Body of pancreas (tissue), 4 donors: Measurements from ENCODE around the gene MEGF10. TPM values are rescaled to one million over a fixed set of nuclear protein-coding genes. Genes with fewer than 3 reads are reported as not detected.

ENCODE experiments used
- ATAC-seq: fragments of 150-250 bp; one replicate; pipeline ENCODE4 v1.9.1; 2016
- DNase-seq, 4 donors: peaks; one replicate each; pipeline ENCODE4 v3.0.0-alpha.2; 2019
- H3K27ac ChIP-seq, 4 donors: fragments of 200-600 bp; sonication (generic); 1 replicate in 3 of 4; 2 replicates in 1 of 4; pipeline versions ENCODE4 v1.5.1 to v1.6.1; 2016 to 2019; ENCODE audit warnings: mild to moderate bottlenecking in 1 of 4, mixed read lengths in 1 of 4, moderate library complexity in 1 of 4
- H3K27me3 ChIP-seq, 2 donors: fragments of 200-600 bp; sonication (generic); one replicate each; pipeline ENCODE4 v1.6.0; 2016; ENCODE audit warnings: mild to moderate bottlenecking in 1 of 2
- H3K36me3 ChIP-seq, 2 donors: fragments of 200-600 bp; sonication (generic); replicated peaks in 1 of 2; 2 replicates each; pipeline ENCODE4 v1.5.1; 2016; ENCODE audit warnings: low read depth in 2 of 2; ENCODE audit not compliant: insufficient read depth in 1 of 2
- H3K4me1 ChIP-seq: fragments of 200-600 bp; sonication (generic); one replicate; pipeline ENCODE4 v1.6.0; 2016
- H3K4me3 ChIP-seq, 2 donors: fragments of 200-600 bp; sonication (generic); 1 replicate in 1 of 2; 2 replicates in 1 of 2; pipeline ENCODE4 v1.5.1; 2016 to 2019
- H3K9me3 ChIP-seq, 3 donors: fragments of 200-600 bp; sonication (generic); 1 replicate in 2 of 3; 2 replicates in 1 of 3; pipeline ENCODE4 v1.5.1; 2016
- POLR2A ChIP-seq, 3 donors: fragments of 450-650 bp; IDR thresholded peaks; one replicate each; pipeline ENCODE4 v1.6.1; 2016; ENCODE audit warnings: antibody characterized with exemption in 3 of 3, mild to moderate bottlenecking in 2 of 3
- WGBS, 2 donors: methylation state at CpG; one replicate each; pipeline ENCODE4 v1.1.5; 2017; 5-methylcytosine and 5-hydroxymethylcytosine counted together
- intact Hi-C: fragments of 100-400 bp; cut with DNase I; formaldehyde crosslinking; loops from one replicate; pipeline ENCODE4 v1.15.1; 2023
- total RNA-seq, 2 donors: library from RNA; depleted of rRNA; stranded (reverse); fragments of >200 nt; gene quantifications; one replicate each; pipeline ENCODE4 v1.1.0, GENCODE V29; 2016
- TF ChIP-seq, protein P1 (sequence below), 7 experiments: fragments of 450-650 bp in 4 of 7; fragments of 200-600 bp in 3 of 7; sonication (generic) in 3 of 7; IDR thresholded peaks; one replicate each; pipeline ENCODE4 v1.5.1; 2016 to 2019; ENCODE audit warnings: antibody characterized with exemption in 7 of 7

MEGF10 gene
- total RNA-seq, 2 donors from 2014 or later = under 0.01 TPM; not detected in 1

GRCh38 chr5:127351418-127351817 is 60.8 kb downstream of the MEGF10 start:
- ATAC-seq = no peak

GRCh38 chr5:127352068-127352467 is 61.5 kb downstream of the MEGF10 start:
- TF ChIP-seq POLR2A (IDR thresholded peaks at IDR 0.05) = no peak
- TF ChIP-seq, protein P1, sequence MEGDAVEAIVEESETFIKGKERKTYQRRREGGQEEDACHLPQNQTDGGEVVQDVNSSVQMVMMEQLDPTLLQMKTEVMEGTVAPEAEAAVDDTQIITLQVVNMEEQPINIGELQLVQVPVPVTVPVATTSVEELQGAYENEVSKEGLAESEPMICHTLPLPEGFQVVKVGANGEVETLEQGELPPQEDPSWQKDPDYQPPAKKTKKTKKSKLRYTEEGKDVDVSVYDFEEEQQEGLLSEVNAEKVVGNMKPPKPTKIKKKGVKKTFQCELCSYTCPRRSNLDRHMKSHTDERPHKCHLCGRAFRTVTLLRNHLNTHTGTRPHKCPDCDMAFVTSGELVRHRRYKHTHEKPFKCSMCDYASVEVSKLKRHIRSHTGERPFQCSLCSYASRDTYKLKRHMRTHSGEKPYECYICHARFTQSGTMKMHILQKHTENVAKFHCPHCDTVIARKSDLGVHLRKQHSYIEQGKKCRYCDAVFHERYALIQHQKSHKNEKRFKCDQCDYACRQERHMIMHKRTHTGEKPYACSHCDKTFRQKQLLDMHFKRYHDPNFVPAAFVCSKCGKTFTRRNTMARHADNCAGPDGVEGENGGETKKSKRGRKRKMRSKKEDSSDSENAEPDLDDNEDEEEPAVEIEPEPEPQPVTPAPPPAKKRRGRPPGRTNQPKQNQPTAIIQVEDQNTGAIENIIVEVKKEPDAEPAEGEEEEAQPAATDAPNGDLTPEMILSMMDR (IDR thresholded peaks at IDR 0.05) = no peak
- no peaks in the 10 kb centered on the region for H3K9me3 ChIP-seq
- intact Hi-C loops = no loop called here
- no peaks in the 10 kb centered on the region for H3K27me3 ChIP-seq
- WGBS, 2 donors = 94 to 96% methylated on average over 2 of the region's 2 CpGs
- no peak overlapping the region for H3K4me3 ChIP-seq
- DNase-seq = no peak
- ATAC-seq = no peak
- H3K4me1 ChIP-seq = no peaks in the 10 kb centered on the region
- no peak overlapping the region for H3K27ac ChIP-seq
- H3K36me3 ChIP-seq = no peaks in the 10 kb centered on the region

More at GRCh38 chr5:127351418-127351817, 60.8 kb downstream of the MEGF10 start:
- no peaks in the 10 kb centered on the region for H3K27me3 ChIP-seq
- no peaks in the 10 kb centered on the region for H3K36me3 ChIP-seq
- TF ChIP-seq POLR2A (IDR thresholded peaks at IDR 0.05) = no peak
- TF ChIP-seq, protein P1 (IDR thresholded peaks at IDR 0.05) = no peak
- H3K9me3 ChIP-seq = no peaks in the 10 kb centered on the region
- no peak overlapping the region for H3K27ac ChIP-seq
- H3K4me3 ChIP-seq = no peak overlapping the region
- DNase-seq = no peak
- H3K4me1 ChIP-seq = no peaks in the 10 kb centered on the region
- WGBS, 2 donors = 86 to 90% methylated on average over 4 of the region's 4 CpGs
- intact Hi-C loops = no loop called here

- Histone ChIP-seq H3K27me3 (no peaks in the 10 kb centered on the region), H3K27ac (no peak overlapping the region), H3K36me3 (no peaks in the 10 kb centered on the region), H3K4me1 (no peaks in the 10 kb centered on the region), H3K9me3 (no peaks in the 10 kb centered on the region), H3K4me3 (no peak overlapping the region)
- intact Hi-C loops = no loop called here
- 75 to 85% methylated on average over 5 of the region's 5 CpGs for WGBS, 2 donors
- TF ChIP-seq, protein P1 (IDR thresholded peaks at IDR 0.05) = no peak
- TF ChIP-seq POLR2A (IDR thresholded peaks at IDR 0.05) = no peak
- ATAC-seq (no peak), DNase-seq (no peak)
Measured at GRCh38 chr5:127353327-127353726, 62.7 kb downstream of the MEGF10 start.

DNA sequence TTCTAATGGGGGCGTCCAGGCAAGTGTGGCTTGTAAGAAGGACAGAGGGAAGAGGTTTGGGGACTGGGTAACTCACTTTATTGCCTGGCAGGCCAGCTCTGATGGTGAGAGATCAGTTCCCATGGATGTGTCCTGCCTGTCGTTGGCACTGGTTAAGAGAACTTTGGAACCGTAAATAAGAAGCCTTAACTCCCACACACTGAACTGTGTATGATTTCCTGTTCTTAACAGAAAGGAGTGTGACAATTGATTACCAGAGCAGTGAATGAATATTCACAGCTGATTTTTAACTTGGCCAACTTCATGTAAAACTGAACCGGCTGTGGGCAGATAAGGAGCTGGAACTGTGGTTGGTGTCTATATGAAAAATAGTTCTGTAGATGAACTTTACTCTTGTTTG is 63.2 kb downstream of the MEGF10 start:
- intact Hi-C loops = no loop called here
- H3K27me3 ChIP-seq = no peaks in the 10 kb centered on the region
- H3K4me1 ChIP-seq = no peaks in the 10 kb centered on the region
- no peak for DNase-seq
- WGBS, 2 donors = 36 to 42% methylated on average over 4 of the region's 4 CpGs
- no peak for ATAC-seq
- H3K27ac ChIP-seq = no peak overlapping the region
- no peak for TF ChIP-seq POLR2A (IDR thresholded peaks at IDR 0.05)
- TF ChIP-seq, protein P1 (IDR thresholded peaks at IDR 0.05) = no peak
- no peak overlapping the region for H3K4me3 ChIP-seq
- H3K9me3 ChIP-seq = no peaks in the 10 kb centered on the region
- no peaks in the 10 kb centered on the region for H3K36me3 ChIP-seq

GRCh38 chr5:127355337-127355736 is 64.7 kb downstream of the MEGF10 start:
- ATAC-seq (no peak), DNase-seq (no peak)
- TF ChIP-seq, protein P1 (IDR thresholded peaks at IDR 0.05) = no peak
- no peak for TF ChIP-seq POLR2A (IDR thresholded peaks at IDR 0.05)
- H3K36me3 ChIP-seq = no peaks in the 10 kb centered on the region
- 73 to 82% methylated on average over 7 of the region's 7 CpGs for WGBS, 2 donors
- no peaks in the 10 kb centered on the region for H3K4me1 ChIP-seq
- intact Hi-C loops = no loop called here
- H3K4me3 ChIP-seq = no peak overlapping the region
- H3K27ac ChIP-seq = no peak overlapping the region
- no peaks in the 10 kb centered on the region for H3K27me3 ChIP-seq
- no peaks in the 10 kb centered on the region for H3K9me3 ChIP-seq
